Astrocyte (in vitro differentiated cells and primary cell): ENCODE results near the gene CCNB1.

Source experiments
- CTCF ChIP-seq: IDR thresholded peaks from 2 replicates; pipeline ENCODE4 v1.5.1; 2011; ENCODE audit warnings: low read depth, mild to moderate bottlenecking, inconsistent platforms, low read length, moderate library complexity; ENCODE audit not compliant: insufficient read depth
- EZH2 ChIP-seq: IDR thresholded peaks from 2 replicates; pipeline ENCODE4 v1.6.1; 2012; ENCODE audit warnings: mild to moderate bottlenecking, low read length, inconsistent platforms; ENCODE audit not compliant: insufficient read depth

- TF ChIP-seq EZH2 = no peak
- TF ChIP-seq CTCF = no peak
Measured at GRCh38 chr5:69206528-69207190, 39.7 kb downstream of the CCNB1 start.
